ENCODE results near the gene RPP40. TPM values are rescaled to one million over a fixed set of nuclear protein-coding genes. Genes with fewer than 3 reads are reported as not detected.

The RPP40 gene
- total RNA-seq, 1 experiment from 2014 or later = 30.7 TPM

- Histone ChIP-seq H3K4me1 (ENCODE audit: insufficient read depth, low read length, poor library complexity, severe bottlenecking) (no peaks in the 10 kb centered on the region), H3K27me3 (replicated peaks; ENCODE audit: insufficient read depth, low read depth, low read length, poor library complexity) (no peaks in the 10 kb centered on the region), H3K27ac (ENCODE audit: low read depth, low read length, poor library complexity, severe bottlenecking) (peak overlapping the region; percentile 86), H3K36me3 (ENCODE audit: insufficient read depth, low read length, poor library complexity, severe bottlenecking) (peaks cover 3% of the 10 kb centered on the region), H3K9me3 (ENCODE audit: low read depth, low read length, poor library complexity, severe bottlenecking) (no peaks in the 10 kb centered on the region), H3K4me3 (ENCODE audit: low read depth, low read length, poor library complexity, severe bottlenecking) (peak overlapping the region; percentile 86)
- CTCF ChIA-PET = interaction anchor here (0.7 kb wide), 1 partner anchor 1552 kb away, joined by 6 read pairs; no protein-coding TSS in a partner anchor
- intact Hi-C loops (cut with micrococcal nuclease; ENCODE audit: unreplicated experiment) = no loop called here
- peak; percentile 14 for DNase-seq (ENCODE audit: low spot score)
- TF ChIP-seq CTCF (conservative IDR thresholded peaks at IDR 0.05; ENCODE audit: low read depth, low read length) (no peak), EZH2 (IDR thresholded peaks at IDR 0.05; ENCODE audit: borderline replicate concordance, low read depth, low read length, poor library complexity, severe bottlenecking) (no peak)
- BruUV-seq (replicated peaks) = TSS peak; percentile 66
- POLR2A ChIA-PET (ENCODE audit: low non-redundant PET) = no interaction called here
Measured at GRCh38 chr6:5004373-5005037, 668 bp upstream of the RPP40 start.

- ChIA-PET CTCF (no interaction called here), POLR2A (ENCODE audit: low non-redundant PET) (no interaction called here)
- peaks cover 12% of the 10 kb centered on the region for H3K36me3 ChIP-seq (ENCODE audit: insufficient read depth, low read length, poor library complexity, severe bottlenecking)
- intact Hi-C loops (cut with micrococcal nuclease; ENCODE audit: unreplicated experiment) = no loop called here
- BruUV-seq (replicated peaks) = no TSS peak
- no peaks in the 10 kb centered on the region for H3K27me3 ChIP-seq (replicated peaks; ENCODE audit: insufficient read depth, low read depth, low read length, poor library complexity)
- no peak for DNase-seq (ENCODE audit: low spot score)
- no peaks in the 10 kb centered on the region for H3K4me1 ChIP-seq (ENCODE audit: insufficient read depth, low read length, poor library complexity, severe bottlenecking)
- no peaks in the 10 kb centered on the region for H3K9me3 ChIP-seq (ENCODE audit: low read depth, low read length, poor library complexity, severe bottlenecking)
- TF ChIP-seq CTCF (conservative IDR thresholded peaks at IDR 0.05; ENCODE audit: low read depth, low read length) (no peak), EZH2 (IDR thresholded peaks at IDR 0.05; ENCODE audit: borderline replicate concordance, low read depth, low read length, poor library complexity, severe bottlenecking) (no peak)
- no peak overlapping the region for H3K4me3 ChIP-seq (ENCODE audit: low read depth, low read length, poor library complexity, severe bottlenecking)
- H3K27ac ChIP-seq (ENCODE audit: low read depth, low read length, poor library complexity, severe bottlenecking) = no peak overlapping the region
Measured at GRCh38 chr6:4999586-4999985, 4.3 kb downstream of the RPP40 start.

GRCh38 chr6:4997862-4998261, 6.0 kb downstream of the RPP40 start:
- intact Hi-C loops (cut with micrococcal nuclease; ENCODE audit: unreplicated experiment) = no loop called here
- CTCF ChIA-PET = no interaction called here
- no peak for TF ChIP-seq EZH2 (IDR thresholded peaks at IDR 0.05; ENCODE audit: borderline replicate concordance, low read depth, low read length, poor library complexity, severe bottlenecking)
- no peak for TF ChIP-seq CTCF (conservative IDR thresholded peaks at IDR 0.05; ENCODE audit: low read depth, low read length)
- POLR2A ChIA-PET (ENCODE audit: low non-redundant PET) = no interaction called here
- Histone ChIP-seq H3K27me3 (replicated peaks; ENCODE audit: insufficient read depth, low read depth, low read length, poor library complexity) (no peaks in the 10 kb centered on the region), H3K4me3 (ENCODE audit: low read depth, low read length, poor library complexity, severe bottlenecking) (no peak overlapping the region), H3K27ac (ENCODE audit: low read depth, low read length, poor library complexity, severe bottlenecking) (no peak overlapping the region), H3K4me1 (ENCODE audit: insufficient read depth, low read length, poor library complexity, severe bottlenecking) (no peaks in the 10 kb centered on the region), H3K36me3 (ENCODE audit: insufficient read depth, low read length, poor library complexity, severe bottlenecking) (peaks cover 12% of the 10 kb centered on the region), H3K9me3 (ENCODE audit: low read depth, low read length, poor library complexity, severe bottlenecking) (no peaks in the 10 kb centered on the region)
- BruUV-seq (replicated peaks) = no TSS peak
- DNase-seq (ENCODE audit: low spot score) = no peak

All from A673 (cell line).